Mesenchymal stem cell (in vitro differentiated cells and primary cell): ENCODE results near the gene RECK.

Experiments used
- DNase-seq: peaks from one replicate; pipeline ENCODE4 v3.0.0-alpha.2; 2013
- H2AFZ ChIP-seq: one replicate; pipeline ENCODE4 v1.6.1; 2013; ENCODE audit warnings: low read depth, mild to moderate bottlenecking, control low read depth, inconsistent platforms, low read length, moderate library complexity
- H2AK5ac ChIP-seq: 2 replicates; pipeline ENCODE4 v1.6.1; 2013; ENCODE audit warnings: low read length, moderate library complexity, mild to moderate bottlenecking, inconsistent platforms; ENCODE audit not compliant: severe bottlenecking
- H2BK120ac ChIP-seq: one replicate; pipeline ENCODE4 v1.6.1; 2013; ENCODE audit warnings: low read depth, mild to moderate bottlenecking, inconsistent platforms, low read length, moderate library complexity
- H2BK12ac ChIP-seq, 2 experiments: one replicate each; pipeline ENCODE4 v1.6.1; 2013; ENCODE audit warnings: inconsistent platforms in 2 of 2, low read length in 2 of 2, mild to moderate bottlenecking in 2 of 2, moderate library complexity in 2 of 2, control low read depth in 1 of 2
- H2BK15ac ChIP-seq: one replicate; pipeline ENCODE4 v1.6.1; 2013; ENCODE audit warnings: mild to moderate bottlenecking, low read depth, inconsistent platforms; ENCODE audit not compliant: poor library complexity, severe bottlenecking
- H2BK5ac ChIP-seq: 2 replicates; pipeline ENCODE4 v1.6.1; 2013; ENCODE audit warnings: low read depth, mild to moderate bottlenecking, low read length, control low read depth, inconsistent platforms; ENCODE audit not compliant: poor library complexity, severe bottlenecking
- H3K14ac ChIP-seq, 2 experiments: one replicate each; pipeline ENCODE4 v1.6.1; 2013; ENCODE audit warnings: inconsistent platforms in 2 of 2, low read length in 2 of 2, control low read depth in 1 of 2, mild to moderate bottlenecking in 1 of 2, moderate library complexity in 1 of 2
- H3K18ac ChIP-seq, 2 experiments: one replicate each; pipeline ENCODE4 v1.6.1; 2013; ENCODE audit warnings: inconsistent platforms in 2 of 2, low read length in 2 of 2, control low read depth in 1 of 2, low read depth in 1 of 2, mild to moderate bottlenecking in 1 of 2
- H3K23ac ChIP-seq, 2 experiments: one replicate each; pipeline ENCODE4 v1.6.1; 2013; ENCODE audit warnings: inconsistent platforms in 2 of 2, low read length in 2 of 2, mild to moderate bottlenecking in 2 of 2, moderate library complexity in 2 of 2, control low read depth in 1 of 2
- H3K27ac ChIP-seq: 2 replicates; pipeline ENCODE4 v1.5.1; 2013; ENCODE audit warnings: mild to moderate bottlenecking, moderate library complexity, low read length, control low read depth, inconsistent platforms; ENCODE audit not compliant: poor library complexity, severe bottlenecking
- H3K27me3 ChIP-seq, 2 experiments: 2 replicates each; pipeline versions ENCODE4 v1.6.1 to v1.7.0; 2013; ENCODE audit warnings: low read length in 2 of 2, mild to moderate bottlenecking in 2 of 2, moderate library complexity in 2 of 2, control low read depth in 1 of 2, inconsistent platforms in 1 of 2; ENCODE audit not compliant: control insufficient read depth in 1 of 2, insufficient read depth in 1 of 2
- H3K36me3 ChIP-seq, 2 experiments: 2 replicates each; pipeline versions ENCODE4 v1.6.1 to v1.7.0; 2013; ENCODE audit warnings: low read length in 2 of 2, control low read depth in 1 of 2, inconsistent platforms in 1 of 2, low read depth in 1 of 2, mild to moderate bottlenecking in 1 of 2; ENCODE audit not compliant: insufficient read depth in 2 of 2, control insufficient read depth in 1 of 2
- H3K4ac ChIP-seq, 2 experiments: one replicate each; pipeline ENCODE4 v1.6.1; 2013; ENCODE audit warnings: inconsistent platforms in 2 of 2, low read length in 2 of 2, mild to moderate bottlenecking in 2 of 2, moderate library complexity in 2 of 2, control low read depth in 1 of 2, low read depth in 1 of 2
- H3K4me1 ChIP-seq: 2 replicates; pipeline ENCODE4 v1.6.1; 2013; ENCODE audit warnings: low read depth, low read length, control low read depth; ENCODE audit not compliant: control insufficient read depth, insufficient read depth
- H3K4me2 ChIP-seq: 2 replicates; pipeline ENCODE4 v1.6.1; 2013; ENCODE audit warnings: low read length, mild to moderate bottlenecking, inconsistent platforms; ENCODE audit not compliant: poor library complexity, severe bottlenecking
- H3K4me3 ChIP-seq, 2 experiments: 2 replicates each; pipeline versions ENCODE4 v1.5.1 to v1.7.0; 2013; ENCODE audit warnings: low read length in 2 of 2, mild to moderate bottlenecking in 2 of 2, control low read depth in 1 of 2, low read depth in 1 of 2; ENCODE audit not compliant: insufficient read depth in 1 of 2
- H3K79me1 ChIP-seq: replicated peaks from 2 replicates; pipeline ENCODE4 v1.6.1; 2013; ENCODE audit warnings: mild to moderate bottlenecking, control low read depth, low read length, inconsistent platforms; ENCODE audit not compliant: poor library complexity, severe bottlenecking
- H3K9ac ChIP-seq: 2 replicates; pipeline ENCODE4 v1.7.0; 2013; ENCODE audit warnings: mild to moderate bottlenecking, low read length, moderate library complexity
- H3K9me3 ChIP-seq: 2 replicates; pipeline ENCODE4 v1.7.0; 2013; ENCODE audit warnings: mild to moderate bottlenecking, low read length; ENCODE audit not compliant: control insufficient read depth
- H4K8ac ChIP-seq: one replicate; pipeline ENCODE4 v1.6.1; 2013; ENCODE audit warnings: inconsistent platforms, mild to moderate bottlenecking, low read length, moderate library complexity
- H4K91ac ChIP-seq: one replicate; pipeline ENCODE4 v1.6.1; 2013; ENCODE audit warnings: mild to moderate bottlenecking, low read length, inconsistent platforms
- WGBS: methylation state at CpG from one replicate; pipeline ENCODE4 v1.1.7; 2013; ENCODE audit warnings: mixed read lengths; 5-methylcytosine and 5-hydroxymethylcytosine counted together

RECK gene

GRCh38 chr9:36141288-36141687 lies 104.6 kb downstream of the RECK start:
- WGBS = 89% methylated on average over 4 of the region's 4 CpGs
- no peak overlapping the region for H3K4ac ChIP-seq
- H2BK5ac ChIP-seq = no peak overlapping the region

DNA sequence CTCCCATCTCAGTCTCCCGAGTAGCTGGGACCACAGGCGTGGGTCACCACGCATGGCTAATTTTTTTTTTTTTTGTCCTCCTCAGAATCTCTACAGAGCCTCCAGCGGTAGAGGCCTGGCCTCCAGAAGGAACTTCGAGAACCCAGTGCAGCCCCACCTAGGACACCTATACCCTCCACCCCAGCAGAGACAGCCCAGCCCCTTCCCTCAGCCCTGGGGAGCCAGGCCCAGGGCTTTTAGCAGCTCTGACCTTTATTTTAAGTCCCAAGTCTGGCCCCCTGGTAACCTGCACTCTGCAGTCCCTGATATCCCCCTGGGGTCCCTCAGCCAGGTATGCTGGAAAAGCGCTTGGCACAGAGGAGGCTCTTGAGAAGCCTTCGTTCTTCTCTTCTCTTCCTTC lies 105.0 kb downstream of the RECK start:
- Histone ChIP-seq H3K36me3 (peaks cover 17 to 29% of the 10 kb centered on the region in 2 experiments), H2AK5ac (peak overlapping the region; percentile 45), H4K91ac (no peak overlapping the region), H3K18ac (no peak overlapping the region), H2BK120ac (no peak overlapping the region), H3K4me3 (no peak overlapping the region), H3K23ac (no peak overlapping the region), H4K8ac (no peak overlapping the region), H2BK5ac (no peak overlapping the region), H2BK12ac (no peak overlapping the region), H3K9ac (peak overlapping the region; percentile 76), H3K4ac (no peak overlapping the region), H3K79me1 (peaks cover 43% of the 10 kb centered on the region), H3K27ac (no peak overlapping the region), H3K9me3 (peaks cover 6% of the 10 kb centered on the region), H3K4me2 (no peak overlapping the region), H3K27me3 (no peaks in the 10 kb centered on the region), H2AFZ (no peak overlapping the region), H3K14ac (no peak overlapping the region), H2BK15ac (no peak overlapping the region), H3K4me1 (peaks cover 25% of the 10 kb centered on the region)
- 94% methylated on average over 7 of the region's 7 CpGs for WGBS
- no peak for DNase-seq

More at GRCh38 chr9:36141288-36141687, 104.6 kb downstream of the RECK start:
- DNase-seq = peak; percentile 38
- Histone ChIP-seq H2BK15ac (no peak overlapping the region), H2AFZ (no peak overlapping the region), H3K9ac (peak overlapping the region; percentile 37), H4K91ac (no peak overlapping the region), H3K4me1 (peaks cover 27% of the 10 kb centered on the region), H2BK120ac (no peak overlapping the region), H3K27ac (no peak overlapping the region), H3K4me2 (no peak overlapping the region), H3K36me3 (peaks cover 15 to 27% of the 10 kb centered on the region in 2 experiments), H3K23ac (no peak overlapping the region), H3K4me3 (no peak overlapping the region), H3K14ac (no peak overlapping the region), H3K79me1 (peaks cover 43% of the 10 kb centered on the region), H2AK5ac (no peak overlapping the region), H2BK12ac (no peak overlapping the region), H3K18ac (no peak overlapping the region), H4K8ac (no peak overlapping the region), H3K27me3 (no peaks in the 10 kb centered on the region), H3K9me3 (peaks cover 6% of the 10 kb centered on the region)

- peaks cover 18% of the 10 kb centered on the region for H3K4me1 ChIP-seq
- H3K4me3 ChIP-seq = peak overlapping the region in 1 of 2 experiments; percentile 65
- H3K14ac ChIP-seq = no peak overlapping the region
- H3K9me3 ChIP-seq = peaks cover 6% of the 10 kb centered on the region
- peaks cover 17 to 31% of the 10 kb centered on the region in 2 experiments for H3K36me3 ChIP-seq
- peak overlapping the region; percentile 77 for H4K91ac ChIP-seq
- no peak overlapping the region for H2BK5ac ChIP-seq
- H2BK15ac ChIP-seq = no peak overlapping the region
- 78% methylated on average over 10 of the region's 12 CpGs for WGBS
- no peak overlapping the region for H3K4me2 ChIP-seq
- H4K8ac ChIP-seq = no peak overlapping the region
- H3K4ac ChIP-seq = peak overlapping the region in 1 of 2 experiments; percentile 64
- DNase-seq = peak; percentile 60
- no peak overlapping the region for H3K23ac ChIP-seq
- H2AFZ ChIP-seq = no peak overlapping the region
- H3K27ac ChIP-seq = no peak overlapping the region
- H2AK5ac ChIP-seq = peak overlapping the region; percentile 23
- peak overlapping the region; percentile 23 to 71 for H3K18ac ChIP-seq
- peak overlapping the region in 1 of 2 experiments; percentile 45 for H2BK12ac ChIP-seq
- no peak overlapping the region for H2BK120ac ChIP-seq
- H3K27me3 ChIP-seq = no peaks in the 10 kb centered on the region
- peak overlapping the region; percentile 76 for H3K9ac ChIP-seq
- peaks cover 43% of the 10 kb centered on the region for H3K79me1 ChIP-seq
Measured at GRCh38 chr9:36142510-36143244, 106.0 kb downstream of the RECK start.

DNA sequence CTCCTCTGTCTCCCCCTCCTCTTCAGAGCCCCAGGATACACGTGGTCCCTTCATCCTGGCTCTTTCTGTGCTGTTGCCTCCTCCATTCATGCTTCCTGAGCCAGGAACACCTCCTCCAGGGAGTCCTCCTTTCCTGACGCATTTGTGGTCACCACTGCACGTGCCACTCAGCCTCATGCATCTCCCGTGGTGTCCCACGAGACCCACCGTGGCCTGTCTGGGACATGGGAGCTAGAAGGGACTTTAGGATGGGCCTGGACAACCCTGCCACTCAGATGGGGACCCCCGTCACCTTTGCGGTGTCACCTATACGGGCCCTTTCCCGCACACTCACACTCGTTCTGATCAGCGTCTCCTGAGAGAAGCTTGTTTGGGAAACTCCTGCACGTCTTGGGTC lies 106.5 kb downstream of the RECK start:
- no peaks in the 10 kb centered on the region for H3K27me3 ChIP-seq
- H3K9ac ChIP-seq = peak overlapping the region; percentile 76
- peaks cover 43% of the 10 kb centered on the region for H3K79me1 ChIP-seq
- no peak overlapping the region for H3K23ac ChIP-seq
- H3K18ac ChIP-seq = peak overlapping the region; percentile 23 to 40
- WGBS = 89% methylated on average over 13 of the region's 13 CpGs
- H3K4me1 ChIP-seq = peaks cover 20% of the 10 kb centered on the region
- peak overlapping the region; percentile 23 for H2AK5ac ChIP-seq
- H3K4ac ChIP-seq = no peak overlapping the region
- peaks cover 6% of the 10 kb centered on the region for H3K9me3 ChIP-seq
- H4K91ac ChIP-seq = peak overlapping the region; percentile 55
- no peak overlapping the region for H2BK5ac ChIP-seq
- peak overlapping the region in 1 of 2 experiments; percentile 45 for H2BK12ac ChIP-seq
- no peak overlapping the region for H2AFZ ChIP-seq
- no peak for DNase-seq
- H2BK120ac ChIP-seq = no peak overlapping the region
- H3K4me3 ChIP-seq = peak overlapping the region in 1 of 2 experiments; percentile 65
- no peak overlapping the region for H3K14ac ChIP-seq
- no peak overlapping the region for H2BK15ac ChIP-seq
- H3K36me3 ChIP-seq = peaks cover 17 to 31% of the 10 kb centered on the region in 2 experiments
- peak overlapping the region; percentile 35 for H4K8ac ChIP-seq
- no peak overlapping the region for H3K27ac ChIP-seq
- H3K4me2 ChIP-seq = no peak overlapping the region
